HFF-Myc (cell line): ENCODE results near the gene DIPK2A.

Experiments
- DNase-seq: peaks from one replicate; pipeline ENCODE4 v3.0.0-alpha.2; 2011; ENCODE audit warnings: low read depth; ENCODE audit errors: extremely low read depth
- H3K4me3 ChIP-seq: replicated peaks from 2 replicates; pipeline ENCODE4 v1.5.1; 2011; ENCODE audit warnings: low read depth, mild to moderate bottlenecking, control low read depth, low read length
- TF ChIP-seq, protein P1 (sequence below): IDR thresholded peaks from 2 replicates; pipeline ENCODE4 v1.5.1; 2012; ENCODE audit warnings: mild to moderate bottlenecking, low read depth, low read length, control low read depth; ENCODE audit errors: missing control alignments

Gene DIPK2A

DNA sequence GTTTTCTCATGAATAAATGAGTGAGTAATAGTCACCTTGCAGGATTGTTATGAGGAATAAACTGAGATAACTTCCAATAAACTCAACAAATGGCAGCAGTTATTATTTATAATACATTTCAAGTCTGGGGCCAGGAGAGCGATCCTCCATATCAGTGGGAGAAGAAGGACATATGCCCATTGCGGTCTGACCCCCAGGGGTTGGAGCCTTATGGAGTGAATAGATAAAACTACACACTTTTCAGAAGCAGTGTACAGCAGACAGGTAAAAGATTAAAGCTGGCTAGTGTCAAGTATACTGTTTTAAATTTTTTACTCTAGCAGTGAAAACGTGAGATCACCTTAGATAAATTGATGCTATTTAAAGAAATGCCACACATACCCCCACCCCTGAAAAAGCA is 43.5 kb downstream of the DIPK2A start:
- no peak for DNase-seq
- TF ChIP-seq, protein P1, sequence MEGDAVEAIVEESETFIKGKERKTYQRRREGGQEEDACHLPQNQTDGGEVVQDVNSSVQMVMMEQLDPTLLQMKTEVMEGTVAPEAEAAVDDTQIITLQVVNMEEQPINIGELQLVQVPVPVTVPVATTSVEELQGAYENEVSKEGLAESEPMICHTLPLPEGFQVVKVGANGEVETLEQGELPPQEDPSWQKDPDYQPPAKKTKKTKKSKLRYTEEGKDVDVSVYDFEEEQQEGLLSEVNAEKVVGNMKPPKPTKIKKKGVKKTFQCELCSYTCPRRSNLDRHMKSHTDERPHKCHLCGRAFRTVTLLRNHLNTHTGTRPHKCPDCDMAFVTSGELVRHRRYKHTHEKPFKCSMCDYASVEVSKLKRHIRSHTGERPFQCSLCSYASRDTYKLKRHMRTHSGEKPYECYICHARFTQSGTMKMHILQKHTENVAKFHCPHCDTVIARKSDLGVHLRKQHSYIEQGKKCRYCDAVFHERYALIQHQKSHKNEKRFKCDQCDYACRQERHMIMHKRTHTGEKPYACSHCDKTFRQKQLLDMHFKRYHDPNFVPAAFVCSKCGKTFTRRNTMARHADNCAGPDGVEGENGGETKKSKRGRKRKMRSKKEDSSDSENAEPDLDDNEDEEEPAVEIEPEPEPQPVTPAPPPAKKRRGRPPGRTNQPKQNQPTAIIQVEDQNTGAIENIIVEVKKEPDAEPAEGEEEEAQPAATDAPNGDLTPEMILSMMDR, result no peak
- no peak overlapping the region for H3K4me3 ChIP-seq

DNA sequence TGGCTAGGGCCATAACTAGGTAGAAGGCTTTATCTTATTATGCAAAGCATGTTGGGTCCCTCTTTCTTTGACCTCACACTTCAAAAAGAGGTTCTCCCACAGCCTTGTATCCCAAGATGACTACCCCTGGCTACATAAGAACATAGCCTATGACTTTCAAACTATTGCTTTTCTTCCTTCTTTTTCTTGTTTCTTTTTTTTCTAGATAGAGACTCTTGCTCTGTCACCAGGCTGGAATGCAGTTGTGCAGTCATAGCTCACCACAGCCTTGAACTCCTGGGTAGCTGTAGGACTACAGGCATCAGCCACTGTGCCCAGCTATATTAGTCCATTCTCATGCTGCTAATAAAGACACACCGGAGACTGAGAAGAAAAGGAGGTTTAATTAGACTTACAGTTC is 47.2 kb downstream of the DIPK2A start:
- TF ChIP-seq, protein P1, result no peak
- no peak for DNase-seq
- no peak overlapping the region for H3K4me3 ChIP-seq
